NCI-H1105 (cell line): ENCODE measurements around the gene RASSF6.
"Not testable (repeated sequence)": the region's sequence is repeated elsewhere in the genome, so short reads cannot be mapped to it uniquely, and the experiment has no call there.

Experiments
- DNase-seq: peaks from one replicate; lab custom pipeline; 2025; lab: John Stamatoyannopoulos, UW

Gene RASSF6

DNA sequence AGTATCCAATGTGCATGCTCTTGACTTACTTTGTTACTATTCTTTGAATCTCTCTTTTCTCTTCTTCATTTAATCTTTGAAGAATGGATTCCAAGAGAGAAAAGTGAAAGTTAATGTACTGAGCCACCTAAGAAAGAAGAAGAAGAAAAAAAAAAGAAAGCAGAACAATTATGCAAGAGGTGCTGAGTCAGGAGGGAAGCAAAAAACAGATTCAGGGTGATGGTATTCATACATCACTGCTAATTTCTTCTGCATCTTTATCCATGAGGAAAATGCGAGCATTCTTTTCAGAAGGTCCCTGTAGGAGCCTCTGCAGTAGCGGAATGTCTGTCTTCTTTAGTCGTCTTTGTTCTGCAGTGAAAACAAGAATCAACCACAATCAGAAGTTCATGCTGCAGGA, 43.9 kb downstream of the RASSF6 start:
- no peak for DNase-seq

DNA sequence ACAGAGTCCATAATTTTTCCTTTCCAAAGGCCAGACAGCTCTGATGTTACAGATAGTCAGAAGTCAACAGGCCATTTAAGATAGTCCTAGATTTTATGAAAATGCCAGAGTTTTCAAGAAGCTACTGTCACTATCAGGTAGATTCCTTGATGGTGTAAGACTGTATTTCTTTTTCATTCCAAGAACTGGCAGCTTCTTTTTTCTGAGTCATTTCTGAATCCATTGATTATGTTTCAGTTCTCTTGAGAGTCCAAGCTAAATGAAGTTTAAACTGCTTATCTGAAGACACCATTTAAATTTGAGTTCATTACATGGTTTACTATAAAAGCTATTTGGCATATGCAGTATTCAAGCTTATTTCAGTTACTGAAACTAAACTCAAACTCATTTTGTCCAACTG, 44.6 kb downstream of the RASSF6 start:
- no peak for DNase-seq

DNA sequence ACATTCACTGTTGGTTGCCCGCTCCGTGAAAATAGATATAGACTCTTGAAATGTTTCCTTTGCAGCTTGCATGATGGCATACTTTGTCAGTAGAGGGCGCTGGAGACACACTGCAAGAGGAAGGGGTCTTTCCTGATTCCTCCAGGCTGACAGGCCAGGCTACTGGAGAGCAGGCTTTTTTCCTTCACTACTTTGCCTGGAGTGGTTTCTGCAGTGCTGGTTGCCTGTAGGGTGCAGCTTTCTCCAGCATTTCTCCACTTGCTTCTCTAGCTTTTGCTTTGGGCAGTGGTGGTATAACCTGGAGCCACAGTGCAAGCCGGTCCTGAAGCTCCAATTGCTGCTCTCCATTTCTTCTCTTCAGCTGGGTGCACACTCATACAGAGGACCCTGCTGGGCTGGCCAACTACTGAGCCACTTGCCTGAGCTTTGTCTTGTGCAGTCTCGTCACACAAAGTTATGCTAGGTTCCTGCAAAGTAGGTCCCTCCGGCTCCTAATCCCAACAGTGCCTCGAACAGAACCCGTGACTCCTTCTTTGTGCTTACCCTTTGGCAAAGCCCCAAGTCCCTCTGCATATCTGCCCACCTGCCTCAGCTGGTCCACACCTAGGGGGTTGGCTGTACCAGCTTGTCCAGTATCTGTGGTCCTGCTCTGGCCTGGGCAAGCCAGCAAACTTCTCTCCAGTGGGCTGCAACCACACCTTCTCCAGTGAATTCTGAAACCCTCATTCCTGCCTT, 46.3 kb downstream of the RASSF6 start:
- peak; percentile 77 for DNase-seq

DNA sequence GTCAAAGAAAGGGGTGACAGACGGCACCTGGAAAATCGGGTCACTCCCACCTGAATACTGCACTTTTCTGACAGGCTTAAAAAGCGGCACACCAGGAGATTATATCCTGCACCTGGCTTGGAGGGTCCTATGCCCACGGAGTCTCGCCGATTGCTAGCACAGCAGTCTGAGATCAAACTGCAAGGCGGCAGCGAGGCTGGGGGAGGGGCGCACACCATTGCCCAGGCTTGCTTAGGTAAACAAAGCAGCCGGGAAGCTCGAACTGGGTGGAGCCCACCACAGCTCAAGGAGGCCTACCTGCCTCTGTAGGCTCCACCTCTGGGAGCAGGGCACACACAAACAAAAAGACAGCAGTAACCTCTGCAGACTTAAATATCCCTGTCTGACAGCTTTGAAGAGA, 69.4 kb downstream of the RASSF6 start:
- DNase-seq, result not testable (repeated sequence)

DNA sequence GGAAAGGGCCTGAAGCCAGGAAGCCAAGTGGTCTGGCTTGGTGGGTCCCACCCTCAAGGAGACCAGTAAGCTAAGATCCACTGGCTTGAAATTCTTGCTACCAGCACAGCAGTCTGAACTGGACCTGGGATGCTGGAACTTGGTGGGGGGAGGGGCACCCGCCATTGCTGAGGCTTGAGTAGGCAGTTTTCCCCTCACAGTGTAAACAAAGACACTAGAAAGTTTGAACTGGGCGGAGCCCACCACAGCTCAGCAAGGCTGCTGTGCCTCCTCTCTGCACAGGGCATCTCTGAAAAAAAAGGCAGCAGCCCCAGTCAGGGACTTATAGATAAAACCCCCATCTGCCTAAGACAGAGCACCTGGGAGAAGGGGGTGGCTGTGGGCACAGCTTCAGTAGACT, 75.6 kb downstream of the RASSF6 start:
- DNase-seq, result no peak

DNA sequence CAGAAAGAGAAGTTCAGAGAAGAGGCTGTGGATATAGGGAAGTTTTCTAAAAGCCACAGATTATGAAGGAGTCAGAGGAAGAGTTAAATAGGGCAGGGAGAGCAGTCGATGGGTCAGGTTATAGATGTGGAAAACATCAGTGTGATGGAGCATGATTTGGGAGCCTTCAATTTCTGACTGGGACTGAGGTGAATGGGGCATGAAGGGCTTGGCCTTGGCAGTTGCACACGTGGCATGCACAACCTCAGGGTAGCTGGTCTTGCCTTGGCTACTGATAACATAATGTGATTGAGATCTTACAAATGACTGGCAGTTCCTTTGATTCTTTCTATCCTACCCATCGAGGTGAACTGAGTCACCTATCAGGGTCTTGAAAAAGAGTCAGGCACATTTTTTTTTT, 79.0 kb downstream of the RASSF6 start:
- no peak for DNase-seq

DNA sequence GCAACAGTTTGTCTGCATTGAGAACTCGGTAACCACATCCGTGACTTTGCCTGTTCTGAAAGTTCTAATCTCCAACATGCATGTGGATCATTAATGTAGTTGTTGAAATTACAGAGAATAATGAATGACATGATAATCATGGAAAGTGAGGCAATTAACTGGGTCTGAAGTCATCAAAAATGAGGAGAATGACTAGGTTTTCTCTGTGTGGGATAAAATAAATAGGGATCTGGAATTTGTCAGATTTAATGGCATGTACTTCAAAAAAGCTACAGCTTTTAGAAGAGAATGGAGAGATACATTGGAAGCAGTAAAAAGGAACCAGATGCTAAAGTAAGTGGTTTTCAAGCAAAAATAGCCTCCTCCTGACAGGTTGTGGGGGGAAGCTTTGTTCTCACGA, 79.4 kb downstream of the RASSF6 start:
- DNase-seq, result no peak

DNA sequence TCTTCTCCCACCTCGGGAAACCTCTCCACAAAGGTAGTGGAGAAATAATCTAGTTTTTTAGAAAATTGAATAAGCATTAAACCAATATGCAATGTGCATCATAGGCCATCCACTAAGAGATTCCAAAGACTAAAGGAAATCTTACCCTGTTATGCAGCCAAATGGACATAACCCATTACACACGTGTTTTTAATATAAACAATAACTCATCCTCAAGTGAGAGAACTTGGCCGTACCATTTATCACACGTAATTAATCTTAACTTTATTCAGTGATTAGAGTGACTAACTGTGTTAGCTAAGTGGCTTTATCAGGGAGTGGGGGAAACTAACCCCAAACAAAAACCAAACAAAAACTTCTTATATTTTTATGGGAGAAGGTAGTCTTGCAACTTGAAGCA, 80.8 kb downstream of the RASSF6 start:
- no peak for DNase-seq

DNA sequence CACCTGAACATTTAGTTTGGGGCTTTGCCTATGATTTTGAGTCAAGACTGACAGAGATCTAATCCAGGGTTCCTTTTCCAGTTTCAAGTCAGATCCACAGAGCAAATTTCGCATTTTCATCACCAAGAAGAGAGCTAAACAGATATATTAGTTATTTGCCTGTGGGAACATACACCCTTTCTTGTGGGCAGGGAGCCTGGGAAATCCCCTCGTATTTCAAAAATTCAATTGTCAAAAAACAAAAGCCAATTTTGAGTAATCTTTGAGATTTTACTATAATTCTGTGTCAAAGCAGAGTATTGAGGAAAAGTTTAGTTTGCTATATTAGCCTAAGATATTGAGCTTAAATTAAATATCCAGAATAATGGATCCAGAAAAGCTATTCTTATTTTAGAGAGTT, 82.1 kb downstream of the RASSF6 start:
- DNase-seq, result no peak

DNA sequence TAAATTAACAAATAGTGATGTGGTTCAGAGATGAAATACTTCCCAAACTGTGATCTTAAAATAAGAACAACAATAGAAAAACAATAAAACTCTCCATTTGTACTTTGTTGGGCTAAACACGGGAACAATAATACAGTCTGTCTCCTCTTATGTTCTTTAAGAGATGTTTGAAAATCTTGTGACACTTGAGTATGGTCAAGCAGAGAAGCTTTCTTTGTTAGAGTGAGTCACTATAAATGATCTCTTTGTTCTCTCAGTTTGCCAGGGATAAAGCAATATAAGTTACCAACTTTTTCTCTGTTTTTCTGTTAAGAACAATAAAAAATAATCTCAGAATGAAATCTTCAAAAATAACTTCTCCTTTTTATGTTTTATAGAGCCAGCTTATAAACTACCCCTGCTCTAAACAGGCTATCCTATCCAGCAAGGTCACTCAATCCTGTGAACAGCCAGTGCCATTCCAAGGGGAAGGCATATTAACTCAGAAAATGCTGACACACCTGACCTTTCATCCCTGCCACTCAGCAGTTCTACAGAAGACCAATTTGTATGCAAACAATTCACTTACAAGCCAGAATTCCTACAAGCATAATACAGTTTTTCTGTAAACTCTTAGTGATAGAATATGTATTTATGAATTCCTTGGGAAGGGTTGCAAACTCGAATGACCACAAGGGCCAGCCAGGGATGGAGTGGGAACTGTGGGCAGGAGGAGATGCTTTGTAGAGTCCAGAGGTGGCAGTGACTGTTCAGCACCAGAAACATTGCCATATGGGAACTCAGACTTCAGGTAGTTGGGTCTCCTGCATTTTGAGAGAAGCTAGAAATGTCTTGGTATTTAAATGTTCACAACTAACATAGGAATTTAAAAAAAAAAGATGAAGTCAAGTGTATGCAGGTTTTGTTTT, 86.5 kb downstream of the RASSF6 start:
- DNase-seq, result no peak

DNA sequence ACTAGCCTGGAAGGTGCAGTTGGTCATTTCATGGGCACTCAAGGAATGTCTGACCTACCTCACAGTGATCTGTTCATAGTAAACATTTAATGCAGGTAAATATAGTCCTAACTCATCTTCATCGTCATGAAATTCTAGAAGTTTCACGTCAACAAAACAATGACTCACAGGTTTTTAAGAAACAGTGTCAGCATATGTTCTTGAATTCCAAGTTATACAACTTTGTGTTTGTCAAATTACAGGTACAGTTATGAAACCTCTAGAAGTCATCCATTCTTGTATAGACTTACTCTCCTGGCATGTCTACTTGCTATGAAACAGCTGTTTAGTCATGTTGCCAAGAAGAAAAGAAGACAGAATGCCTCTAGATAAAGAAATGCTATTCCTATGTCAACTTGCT, 92.1 kb downstream of the RASSF6 start:
- DNase-seq, result no peak

DNA sequence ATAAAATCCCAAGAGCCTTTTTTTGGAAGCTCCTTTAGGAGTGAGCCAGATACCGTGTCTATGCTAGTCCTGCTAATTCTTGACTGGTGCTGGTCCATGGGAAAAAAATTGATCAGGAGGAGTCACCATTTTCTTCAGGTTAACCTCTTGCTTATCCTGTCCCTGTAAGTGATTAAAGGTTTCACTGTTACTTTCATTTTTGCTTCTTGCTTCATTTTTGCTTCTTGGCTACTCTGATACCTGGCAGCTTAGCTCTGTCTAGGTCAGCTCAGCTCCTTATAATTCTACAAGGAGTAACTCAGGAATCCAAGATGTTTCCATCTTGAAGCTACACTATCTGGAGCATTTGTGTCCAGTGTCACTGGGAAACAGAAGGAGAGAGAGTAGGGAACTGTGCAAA, 93.0 kb downstream of the RASSF6 start:
- DNase-seq, result no peak

DNA sequence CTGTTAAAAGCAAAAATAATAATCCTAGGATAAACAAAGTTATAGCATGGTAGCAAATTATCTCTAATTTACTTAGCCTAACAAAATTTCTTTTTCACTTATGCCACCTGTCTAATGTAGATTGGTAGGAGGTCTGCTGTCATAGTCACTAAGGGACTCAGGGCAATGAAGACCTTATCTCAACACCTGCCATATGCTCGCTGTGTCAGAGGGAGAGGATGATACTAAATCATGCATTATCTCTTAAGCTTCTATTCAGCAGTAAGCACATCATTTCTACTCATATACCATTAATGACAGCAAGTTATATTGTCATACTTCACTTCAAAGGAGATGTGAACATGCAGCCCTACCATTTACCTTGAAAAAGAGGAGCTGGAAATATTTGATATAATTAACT, 94.6 kb downstream of the RASSF6 start:
- DNase-seq, result no peak

DNA sequence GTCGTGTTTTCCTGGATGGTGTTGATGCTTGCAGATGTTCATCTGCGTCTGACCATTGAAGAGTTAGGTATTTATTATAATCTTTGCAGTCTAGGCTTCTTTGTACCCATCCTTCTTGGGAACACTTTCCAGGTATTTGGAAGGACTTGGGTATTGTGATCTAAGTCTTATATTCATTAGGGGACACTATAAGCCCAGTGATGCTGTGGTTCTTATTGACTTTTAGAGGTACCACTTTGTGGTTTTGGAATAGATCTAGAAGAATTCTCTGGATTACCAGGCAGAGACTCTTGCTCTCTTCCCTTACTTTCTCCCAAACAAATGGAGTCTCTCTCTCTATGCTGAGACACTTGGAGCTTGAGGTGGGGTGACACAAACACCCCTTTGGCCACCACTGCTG, 97.1 kb downstream of the RASSF6 start:
- DNase-seq, result no peak
